Measurements from ENCODE around the gene EVX1. TPM values are rescaled to one million over a fixed set of nuclear protein-coding genes. Genes with fewer than 3 reads are reported as not detected.

EVX1 gene
- total and polyA plus RNA-seq, 2 of the 13 experiments (the other 11 are each of a cell fraction or from before 2014, with no cell fraction given), result not detected

GRCh38 chr7:27248427-27248806, 5.8 kb downstream of the EVX1 start:
- TF ChIP-seq ZNF496 (CRISPR knock-in tag; IDR thresholded peaks at IDR 0.05; ENCODE audit: insufficient replicate concordance) (no peak), DR1 (CRISPR knock-in tag; IDR thresholded peaks at IDR 0.05) (no peak), ZNF101 (CRISPR knock-in tag; IDR thresholded peaks at IDR 0.05; ENCODE audit: borderline replicate concordance, low read depth) (no peak), SNAPC4 (CRISPR knock-in tag; IDR thresholded peaks at IDR 0.05) (no peak), SRSF9 (IDR thresholded peaks at IDR 0.05; ENCODE audit: borderline replicate concordance, insufficient read depth, low read depth, low read length, poor library complexity, severe bottlenecking) (no peak), ZNF766 (CRISPR knock-in tag; IDR thresholded peaks at IDR 0.05; ENCODE audit: borderline replicate concordance) (no peak), ZNF235 (CRISPR knock-in tag; IDR thresholded peaks at IDR 0.05; ENCODE audit: borderline replicate concordance) (no peak), E2F1 (CRISPR knock-in tag; IDR thresholded peaks at IDR 0.05) (no peak), ZNF883 (CRISPR knock-in tag; IDR thresholded peaks at IDR 0.05; ENCODE audit: not compliant biosample characterization) (no peak), SMAD3 (CRISPR knock-in tag; IDR thresholded peaks at IDR 0.05) (no peak), ZNF362 (CRISPR knock-in tag; IDR thresholded peaks at IDR 0.05; ENCODE audit: borderline replicate concordance) (no peak), HDAC6 (IDR thresholded peaks at IDR 0.05; ENCODE audit: low read depth, low read length) (no peak), SALL1 (CRISPR knock-in tag; IDR thresholded peaks at IDR 0.05) (no peak), TSC22D2 (CRISPR knock-in tag; IDR thresholded peaks at IDR 0.05; ENCODE audit: borderline replicate concordance) (no peak), CHCHD3 (CRISPR knock-in tag; IDR thresholded peaks at IDR 0.05) (no peak), THAP11 (CRISPR knock-in tag; IDR thresholded peaks at IDR 0.05) (no peak), ZNF788 (CRISPR knock-in tag; IDR thresholded peaks at IDR 0.05; ENCODE audit: borderline replicate concordance) (no peak), ZNF879 (CRISPR knock-in tag; IDR thresholded peaks at IDR 0.05) (no peak)
- H3K27me3 ChIP-seq (ENCODE audit: control insufficient read depth in 1 of 2, insufficient read depth in 2 of 2, low read length in 2 of 2), result peaks cover 10 to 79% of the 10 kb centered on the region in 2 experiments
- CTCF ChIA-PET (ENCODE audit: low intra/inter-chr PET ratio, low total read pairs), result no interaction called here

More at GRCh38 chr7:27248427-27248806, 5.8 kb downstream of the EVX1 start:
- no peak for FAIRE-seq
- no TSS peak for BruUV-seq (replicated peaks)
- H3K36me3 ChIP-seq (replicated peaks in 1 of 2; ENCODE audit: control insufficient read depth in 1 of 2, insufficient read depth in 2 of 2, low read length in 2 of 2), result no peaks in the 10 kb centered on the region
- H3K9ac ChIP-seq (ENCODE audit: insufficient read depth, low read depth, low read length), result no peak overlapping the region
- H3K4me2 ChIP-seq (ENCODE audit: low read depth, low read length), result no peak overlapping the region
- H3K79me2 ChIP-seq (ENCODE audit: insufficient read depth, low read length), result no peaks in the 10 kb centered on the region
- DNase-seq (ENCODE audit: low spot score), result no peak
- 26% methylated on average over 3 of the region's 3 CpGs for WGBS (ENCODE audit: low lambda C conversion rate)
- intact Hi-C loops (cut with micrococcal nuclease; ENCODE audit: unreplicated experiment), result no loop called here
- H2AFZ ChIP-seq (ENCODE audit: low read length), result no peak overlapping the region
- in situ Hi-C loops (cut with HindIII; ENCODE audit: extremely low pct_ligation_motif_present, low pct_unique_long_range_greater_than_20kb), result no loop called here
- ATAC-seq, result no peak
- no peak overlapping the region for H3K27ac ChIP-seq (ENCODE audit: extremely low read length, insufficient read depth, low read length)
- POLR2A ChIA-PET, result no interaction called here
- H3K9me3 ChIP-seq (ENCODE audit: low read length), result no peaks in the 10 kb centered on the region
- no peaks in the 10 kb centered on the region for H3K4me1 ChIP-seq (ENCODE audit: insufficient read depth, low read length)
- H3K4me3 ChIP-seq (replicated peaks in 1 of 3; ENCODE audit: insufficient read depth in 1 of 3, low read depth in 2 of 3, low read length in 3 of 3), result no peak overlapping the region
- H4K20me1 ChIP-seq (ENCODE audit: insufficient read depth, low read length), result no peaks in the 10 kb centered on the region
